Stimulated activated CD8-positive, alpha-beta memory T cell treated with anti-CD3 and anti-CD28 coated beads, Interleukin-12 subunit alpha, Interleukin-12 subunit beta, amount 100 ng/mL, for 1 hour (primary cell): ENCODE measurements around the gene PCDHGA4.
"Not testable (repeated sequence)": the region's sequence is repeated elsewhere in the genome, so short reads cannot be mapped to it uniquely, and the experiment has no call there.

Experiments
- DNase-seq: peaks from one replicate; pipeline ENCODE4 v3.0.0-alpha.2; 2020; ENCODE audit warnings: low read depth

The PCDHGA4 gene

DNA sequence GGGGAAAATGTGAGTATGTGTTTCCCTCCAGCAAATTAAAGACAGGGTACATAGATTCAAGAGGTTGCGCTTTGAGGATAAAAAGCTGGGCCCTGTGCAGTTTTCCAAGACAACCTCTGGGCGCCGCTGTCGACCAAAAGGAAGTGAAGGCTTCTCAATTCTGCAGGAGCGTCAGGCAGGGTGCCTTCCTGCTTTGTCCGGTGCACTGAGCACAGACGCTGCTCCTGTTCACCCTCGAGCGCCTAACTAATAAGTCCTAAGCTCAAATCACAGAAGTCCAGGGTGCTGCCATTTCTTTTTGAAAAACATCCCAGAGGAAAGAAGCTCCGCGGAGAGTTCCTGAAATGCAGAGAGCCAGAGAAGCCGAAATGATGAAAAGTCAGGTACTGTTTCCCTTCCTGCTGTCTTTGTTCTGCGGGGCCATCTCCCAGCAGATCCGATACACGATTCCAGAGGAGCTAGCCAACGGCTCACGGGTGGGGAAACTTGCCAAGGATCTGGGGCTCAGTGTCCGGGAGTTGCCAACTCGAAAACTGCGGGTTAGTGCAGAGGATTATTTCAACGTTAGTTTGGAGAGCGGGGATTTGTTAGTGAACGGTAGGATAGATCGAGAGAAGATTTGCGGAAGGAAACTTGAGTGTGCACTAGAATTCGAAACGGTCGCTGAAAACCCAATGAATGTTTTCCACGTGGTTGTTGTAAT is 4.8 kb upstream of the PCDHGA4 start, which contains the start of gene PCDHGB1:
Gene PCDHGB1, plus strand, starts transcription at position 183 of the 703 bp plus-strand sequence. Its CDS starts 162 bp downstream, at position 345.
- no peak for DNase-seq

DNA sequence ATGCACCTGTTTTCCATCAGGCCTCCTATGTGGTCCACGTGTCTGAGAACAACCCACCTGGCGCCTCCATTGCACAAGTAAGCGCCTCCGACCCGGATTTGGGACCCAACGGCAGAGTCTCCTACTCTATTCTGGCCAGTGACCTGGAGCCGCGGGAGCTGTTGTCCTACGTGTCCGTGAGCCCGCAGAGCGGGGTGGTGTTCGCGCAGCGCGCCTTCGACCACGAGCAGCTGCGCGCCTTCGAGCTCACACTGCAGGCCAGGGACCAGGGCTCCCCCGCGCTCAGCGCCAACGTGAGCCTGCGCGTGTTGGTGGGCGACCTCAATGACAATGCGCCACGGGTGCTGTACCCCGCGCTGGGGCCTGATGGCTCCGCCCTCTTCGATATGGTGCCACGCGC is 3.2 kb upstream of the PCDHGA4 start:
- DNase-seq, result no peak

GRCh38 chr5:141355641-141356040 is 820 bp downstream of the PCDHGA4 start:
- no peak for DNase-seq

- DNase-seq, result no peak
These were observed 1.3 kb downstream of the PCDHGA4 start for GRCh38 chr5:141356133-141356532.

DNA sequence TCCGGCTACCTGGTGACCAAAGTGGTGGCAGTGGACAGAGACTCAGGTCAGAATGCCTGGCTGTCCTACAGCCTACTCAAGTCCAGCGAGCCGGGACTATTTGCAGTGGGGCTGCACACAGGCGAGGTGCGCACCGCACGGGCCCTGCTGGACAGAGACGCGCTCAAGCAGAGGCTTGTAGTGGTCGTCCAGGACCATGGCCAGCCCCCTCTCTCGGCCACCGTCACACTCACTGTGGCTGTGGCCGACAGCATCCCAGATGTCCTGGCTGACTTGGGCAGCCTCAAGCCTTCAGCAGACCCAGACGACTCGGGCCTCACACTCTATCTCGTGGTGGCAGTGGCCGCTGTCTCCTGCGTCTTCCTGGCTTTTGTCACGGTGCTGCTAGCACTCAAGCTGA is 2.1 kb downstream of the PCDHGA4 start:
- no peak for DNase-seq

DNA sequence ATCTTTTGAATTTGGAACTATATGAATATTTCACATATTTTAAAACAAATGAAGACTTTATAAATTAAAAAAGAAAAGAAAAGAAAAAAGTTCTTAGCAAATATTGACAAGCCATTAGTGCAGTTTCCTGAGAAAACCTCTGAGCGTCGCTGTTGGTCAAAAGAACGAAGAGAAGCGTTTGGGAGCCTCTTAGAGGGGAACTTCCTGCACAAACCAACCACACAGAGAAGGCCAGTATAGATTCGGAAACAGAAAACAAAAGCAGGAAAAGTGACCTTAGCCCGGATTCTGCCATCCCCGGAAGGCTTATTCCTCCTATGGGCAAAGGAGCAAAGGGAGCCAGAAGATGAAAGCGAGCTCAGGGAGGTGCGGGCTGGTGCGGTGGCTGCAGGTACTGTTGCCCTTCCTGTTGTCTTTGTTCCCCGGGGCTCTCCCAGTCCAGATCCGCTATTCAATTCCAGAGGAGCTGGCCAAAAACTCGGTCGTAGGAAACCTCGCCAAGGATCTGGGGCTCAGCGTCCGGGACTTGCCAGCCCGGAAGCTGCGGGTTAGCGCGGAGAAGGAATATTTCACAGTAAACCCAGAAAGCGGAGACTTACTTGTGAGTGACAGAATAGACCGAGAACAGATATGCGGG is 5.1 kb downstream of the PCDHGA4 start, which contains the start of gene PCDHGB2:
Gene PCDHGB2, plus strand, starts transcription at position 205 of the 637 bp plus-strand sequence. Its CDS starts 142 bp downstream, at position 347.
- DNase-seq, result no peak

GRCh38 chr5:141360685-141361084 is 5.9 kb downstream of the PCDHGA4 start:
- no peak for DNase-seq

- DNase-seq, result no peak
These were observed 7.9 kb downstream of the PCDHGA4 start for GRCh38 chr5:141362719-141363118.

DNA sequence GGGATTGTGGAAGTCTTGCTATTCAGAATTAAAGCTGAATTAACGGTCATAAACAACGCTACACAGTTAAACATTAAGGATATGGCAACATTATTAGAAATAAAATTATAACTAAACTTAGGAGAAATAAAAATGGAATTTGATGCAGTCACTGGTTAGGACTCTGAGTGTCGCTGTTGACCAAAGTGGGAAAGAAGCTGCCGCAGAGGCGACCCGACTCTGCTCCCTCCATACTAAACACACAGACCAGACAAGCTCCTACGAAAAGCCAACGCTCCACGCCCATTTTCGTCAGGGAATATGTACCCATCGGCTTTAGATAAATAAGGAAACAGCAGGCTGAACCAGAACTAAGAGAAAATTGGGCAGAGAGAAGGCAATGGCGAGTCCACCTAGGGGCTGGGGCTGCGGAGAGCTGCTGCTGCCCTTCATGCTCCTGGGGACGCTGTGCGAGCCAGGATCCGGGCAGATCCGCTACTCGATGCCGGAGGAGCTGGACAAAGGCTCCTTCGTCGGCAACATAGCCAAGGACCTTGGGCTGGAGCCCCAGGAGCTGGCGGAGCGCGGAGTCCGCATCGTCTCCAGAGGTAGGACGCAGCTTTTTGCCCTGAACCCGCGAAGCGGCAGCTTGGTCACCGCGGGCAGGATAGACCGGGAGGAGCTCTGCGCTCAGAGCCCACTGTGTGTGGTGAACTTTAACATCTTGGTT is 9.3 kb downstream of the PCDHGA4 start, which contains the start of gene PCDHGA5:
Gene PCDHGA5, plus strand, starts transcription at position 211 of the 709 bp plus-strand sequence. Its CDS starts 169 bp downstream, at position 380.
- no peak for DNase-seq

GRCh38 chr5:141366016-141366896 is 11.4 kb downstream of the PCDHGA4 start:
- no peak for DNase-seq

- no peak for DNase-seq
These were observed 15.4 kb downstream of the PCDHGA4 start, which contains the start of gene PCDHGB3 for GRCh38 chr5:141369994-141370848. Gene PCDHGB3, plus strand, starts transcription at chr5:141370242. Its CDS starts 153 bp downstream, at chr5:141370395.

DNA sequence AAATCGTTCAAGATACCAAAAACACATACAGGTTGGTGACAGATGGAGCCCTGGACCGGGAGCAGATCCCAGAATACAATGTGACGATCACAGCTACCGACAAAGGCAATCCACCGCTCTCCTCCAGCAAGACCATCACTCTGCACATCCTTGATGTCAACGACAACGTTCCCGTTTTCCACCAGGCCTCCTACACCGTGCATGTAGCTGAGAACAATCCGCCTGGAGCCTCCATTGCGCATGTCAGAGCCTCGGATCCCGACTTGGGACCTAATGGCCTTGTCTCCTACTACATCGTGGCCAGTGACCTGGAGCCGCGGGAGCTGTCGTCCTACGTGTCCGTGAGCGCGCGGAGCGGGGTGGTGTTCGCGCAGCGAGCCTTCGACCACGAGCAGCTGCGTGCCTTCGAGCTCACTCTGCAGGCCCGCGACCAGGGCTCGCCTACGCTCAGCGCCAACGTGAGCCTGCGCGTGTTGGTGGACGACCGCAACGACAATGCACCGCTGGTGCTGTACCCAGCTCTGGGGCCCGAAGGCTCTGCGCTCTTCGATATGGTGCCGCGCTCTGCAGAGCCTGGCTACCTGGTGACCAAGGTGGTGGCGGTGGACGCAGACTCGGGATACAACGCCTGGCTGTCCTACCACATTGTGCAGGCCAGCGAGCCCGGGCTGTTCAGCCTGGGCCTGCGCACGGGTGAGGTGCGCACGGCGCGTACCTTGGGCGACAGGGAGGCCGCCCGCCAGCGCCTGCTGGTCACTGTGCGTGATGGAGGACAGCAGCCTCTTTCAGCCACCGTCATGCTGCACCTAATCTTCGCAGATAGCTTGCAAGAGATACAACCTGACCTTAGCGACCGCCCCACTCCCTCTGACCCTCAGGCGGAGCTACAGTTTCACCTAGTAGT is 17.0 kb downstream of the PCDHGA4 start:
- no peak for DNase-seq

DNA sequence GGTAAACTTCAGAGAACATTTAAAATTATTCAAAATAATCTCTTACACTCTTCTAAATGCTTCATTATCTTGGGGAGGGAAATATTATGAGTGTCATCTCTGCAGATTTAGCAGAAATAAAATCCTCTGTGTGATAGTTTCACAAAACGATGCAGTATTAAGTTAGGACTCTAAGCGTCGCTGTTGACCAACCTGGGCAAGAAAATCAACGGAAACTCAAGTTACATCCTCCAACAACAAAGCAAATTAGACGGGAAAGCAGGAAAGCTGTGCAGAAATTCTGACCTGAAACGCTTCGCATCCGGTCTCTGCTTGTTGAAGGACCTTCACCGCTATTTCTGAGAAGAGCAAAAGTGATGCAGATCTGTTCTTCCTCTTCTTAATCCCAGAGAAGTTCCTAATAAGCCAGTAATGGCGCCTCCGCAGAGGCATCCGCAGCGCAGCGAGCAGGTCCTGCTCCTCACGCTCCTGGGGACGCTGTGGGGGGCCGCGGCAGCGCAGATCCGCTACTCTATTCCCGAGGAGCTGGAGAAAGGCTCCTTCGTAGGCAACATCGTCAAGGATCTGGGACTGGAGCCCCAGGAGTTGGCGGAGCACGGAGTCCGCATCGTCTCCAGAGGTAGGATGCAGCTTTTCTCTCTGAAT is 19.0 kb downstream of the PCDHGA4 start, which contains the start of gene PCDHGA6:
Gene PCDHGA6, plus strand, starts transcription at position 219 of the 645 bp plus-strand sequence. Its CDS starts 193 bp downstream, at position 412.
- DNase-seq, result no peak

DNA sequence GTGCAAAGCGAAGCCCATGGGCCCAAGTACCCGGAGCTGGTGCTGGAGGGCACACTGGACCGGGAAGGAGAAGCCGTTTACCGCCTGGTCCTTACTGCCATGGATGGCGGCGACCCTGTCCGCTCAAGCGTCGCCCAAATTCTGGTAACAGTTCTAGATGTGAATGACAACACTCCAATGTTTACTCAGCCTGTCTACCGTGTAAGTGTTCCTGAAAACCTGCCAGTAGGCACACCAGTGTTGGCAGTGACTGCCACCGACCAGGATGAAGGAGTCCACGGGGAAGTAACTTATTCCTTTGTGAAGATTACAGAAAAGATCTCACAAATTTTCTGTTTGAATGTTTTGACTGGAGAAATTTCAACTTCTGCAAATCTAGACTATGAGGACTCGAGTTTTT is 19.8 kb downstream of the PCDHGA4 start:
- DNase-seq, result no peak

GRCh38 chr5:141375444-141376155 is 20.8 kb downstream of the PCDHGA4 start:
- not testable (repeated sequence) for DNase-seq

GRCh38 chr5:141382469-141383294 is 27.9 kb downstream of the PCDHGA4 start, which contains the start of gene PCDHGA7:
Gene PCDHGA7, plus strand, starts transcription at chr5:141382742. Its CDS starts 158 bp downstream, at chr5:141382900.
- no peak for DNase-seq

DNA sequence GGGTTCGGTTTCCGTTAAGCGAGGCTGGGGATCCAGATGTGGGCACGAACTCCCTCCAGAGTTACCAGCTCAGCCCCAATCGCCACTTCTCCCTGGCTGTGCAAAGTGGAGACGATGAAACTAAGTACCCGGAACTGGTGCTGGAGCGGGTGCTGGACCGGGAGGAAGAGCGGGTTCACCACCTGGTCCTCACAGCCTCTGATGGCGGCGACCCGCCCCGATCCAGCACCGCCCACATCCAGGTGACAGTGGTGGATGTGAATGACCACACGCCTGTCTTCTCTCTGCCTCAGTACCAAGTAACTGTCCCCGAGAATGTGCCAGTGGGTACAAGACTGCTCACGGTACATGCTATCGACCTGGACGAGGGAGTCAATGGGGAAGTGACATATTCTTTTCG is 28.5 kb downstream of the PCDHGA4 start:
- no peak for DNase-seq
